ENCODE results near the gene ULK4.
"Not testable (repeated sequence)": the region's sequence is repeated elsewhere in the genome, so short reads cannot be mapped to it uniquely, and the experiment has no call there.

The ULK4 gene

DNA sequence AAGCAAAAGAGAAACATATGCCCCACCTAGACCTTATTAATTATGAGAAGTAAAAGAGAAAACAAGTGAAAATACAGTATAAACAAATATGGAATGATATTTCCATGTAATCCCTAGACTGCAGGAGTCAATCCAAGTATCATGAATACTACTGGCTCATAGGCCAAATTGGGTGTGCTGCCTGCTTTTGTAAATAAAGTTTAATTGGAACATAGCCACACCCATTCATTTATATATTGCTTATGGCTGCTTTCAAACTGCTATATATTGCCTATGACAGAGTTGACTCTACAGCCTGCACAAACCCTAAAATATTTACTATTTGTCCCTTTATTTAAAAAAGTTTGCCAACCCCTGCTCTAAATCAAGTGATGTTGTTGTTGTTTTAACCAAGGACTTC is 5.3 kb downstream of the ULK4 start:
- no peak for DNase-seq

DNA sequence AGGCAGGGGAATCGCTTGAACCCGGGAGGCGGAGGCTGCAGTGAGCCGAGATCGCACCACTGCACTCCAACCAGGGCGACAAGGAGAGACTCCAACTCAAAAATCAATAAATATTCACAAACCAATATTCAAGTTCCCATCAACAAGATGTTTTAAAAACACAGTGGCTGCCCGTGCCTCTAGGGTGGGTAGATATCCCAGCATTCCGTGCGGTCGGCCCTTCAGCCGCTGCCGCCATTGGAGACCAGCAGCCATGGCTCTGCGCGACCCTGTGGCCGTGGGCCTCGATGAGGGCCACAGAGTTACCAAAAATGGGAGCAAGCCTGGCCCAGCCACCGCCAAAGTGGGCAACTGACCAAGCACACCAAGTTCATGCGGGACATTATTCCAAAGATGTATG is 6.7 kb downstream of the ULK4 start:
- no peak for DNase-seq

DNA sequence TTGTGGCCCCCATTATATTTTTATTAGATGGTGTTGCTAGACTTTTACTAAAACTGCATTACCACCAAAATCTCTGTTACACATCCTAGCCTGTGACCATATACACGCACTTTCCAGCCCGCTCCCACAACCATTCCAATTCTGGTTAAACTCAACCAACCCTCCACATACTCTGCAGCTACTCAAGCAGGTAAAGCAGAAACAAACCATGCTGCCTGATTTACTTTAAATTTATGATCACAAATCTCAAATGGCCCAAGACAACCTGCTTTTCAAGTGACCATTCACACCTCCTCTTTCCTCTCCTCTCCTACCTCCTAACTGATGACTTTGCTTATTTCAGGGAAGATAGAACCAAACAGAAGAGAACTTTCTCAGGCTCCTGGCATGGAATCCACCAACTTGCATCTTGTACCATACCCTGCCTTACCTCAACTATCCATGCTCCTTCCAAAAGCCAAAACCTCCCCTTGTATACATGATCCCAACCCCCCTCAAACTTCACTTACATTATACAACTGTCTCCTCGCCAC is 18.5 kb downstream of the ULK4 start:
- no peak for DNase-seq

DNA sequence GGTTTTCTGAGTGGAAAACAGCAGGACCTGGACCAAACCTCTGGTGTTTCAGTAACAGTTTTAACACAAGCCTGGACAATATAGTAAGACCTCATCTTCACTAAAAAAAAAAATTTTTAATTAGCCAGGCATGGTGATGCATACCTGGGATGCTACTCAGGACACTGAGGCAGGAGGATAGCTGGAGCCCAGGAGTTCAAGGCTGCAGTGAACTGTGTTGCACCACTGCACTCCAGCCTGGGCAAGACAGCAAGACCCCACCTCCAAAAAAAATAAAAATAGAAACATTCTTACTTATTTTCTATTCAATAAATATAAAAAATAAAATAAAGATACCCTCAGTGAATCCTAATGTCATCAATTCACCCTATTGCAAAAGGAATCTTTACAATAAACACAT is 21.5 kb downstream of the ULK4 start:
- DNase-seq, result no peak

DNA sequence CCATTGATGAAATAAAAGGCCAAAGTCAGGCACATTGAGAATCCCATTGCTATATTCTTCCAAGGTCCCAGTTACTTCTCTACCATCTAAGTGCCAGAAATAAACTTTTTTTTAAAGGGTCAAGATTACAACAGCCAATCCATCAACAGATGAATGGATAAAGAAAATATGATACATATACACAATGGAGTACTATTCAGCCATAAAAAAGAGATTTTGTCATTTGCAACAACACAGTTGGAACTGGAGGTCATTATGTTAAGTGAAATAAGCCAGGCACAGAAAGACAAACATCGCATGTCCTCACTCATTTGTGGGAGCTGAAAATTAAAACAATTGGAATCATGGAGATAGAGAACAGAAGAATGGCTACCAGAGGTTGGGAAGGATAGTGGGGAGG is 25.5 kb downstream of the ULK4 start:
- no peak for DNase-seq

DNA sequence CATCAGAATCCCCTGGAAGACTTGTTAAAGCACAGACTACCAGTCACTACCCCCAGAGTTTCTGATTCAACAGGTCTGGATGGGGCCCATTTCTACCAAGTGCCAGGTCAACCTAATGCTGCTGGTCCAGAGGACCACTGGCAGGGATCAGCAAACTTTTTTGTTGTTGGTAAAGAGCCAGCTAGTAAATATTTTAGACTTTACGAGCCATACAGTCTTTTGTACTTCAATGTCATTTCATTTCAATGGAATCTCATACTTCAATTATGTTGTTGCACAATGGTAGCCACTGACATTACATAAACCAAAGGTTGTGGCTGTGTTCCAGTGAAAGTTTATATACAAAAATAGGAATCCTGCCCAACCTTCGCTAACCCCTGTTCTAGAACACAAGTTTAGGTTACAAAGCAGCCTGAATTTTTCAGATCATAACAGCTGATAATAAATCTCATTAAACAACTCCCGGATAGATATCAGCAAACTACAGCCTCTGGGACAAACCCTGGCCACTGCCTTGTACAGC is 28.7 kb downstream of the ULK4 start:
- no peak for DNase-seq

DNA sequence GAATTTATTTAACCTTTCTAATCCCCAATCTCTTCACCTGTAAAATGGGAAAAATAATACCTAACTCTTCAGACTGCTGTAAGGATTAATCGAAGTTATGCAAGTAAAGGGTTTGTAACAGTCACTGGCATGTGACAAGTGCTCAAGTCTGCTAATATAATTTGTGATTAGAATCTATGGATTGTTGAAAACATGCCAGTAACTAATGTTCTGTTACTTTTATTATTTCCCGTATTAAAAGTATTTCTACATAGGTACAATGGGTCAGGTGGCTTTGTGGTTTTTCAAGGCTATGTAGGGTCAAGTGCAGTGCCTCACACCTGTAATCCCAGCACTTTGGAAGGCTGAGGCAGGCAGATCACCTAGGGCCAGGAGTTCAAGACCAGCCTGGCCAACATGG is 29.4 kb downstream of the ULK4 start:
- DNase-seq, result no peak

DNA sequence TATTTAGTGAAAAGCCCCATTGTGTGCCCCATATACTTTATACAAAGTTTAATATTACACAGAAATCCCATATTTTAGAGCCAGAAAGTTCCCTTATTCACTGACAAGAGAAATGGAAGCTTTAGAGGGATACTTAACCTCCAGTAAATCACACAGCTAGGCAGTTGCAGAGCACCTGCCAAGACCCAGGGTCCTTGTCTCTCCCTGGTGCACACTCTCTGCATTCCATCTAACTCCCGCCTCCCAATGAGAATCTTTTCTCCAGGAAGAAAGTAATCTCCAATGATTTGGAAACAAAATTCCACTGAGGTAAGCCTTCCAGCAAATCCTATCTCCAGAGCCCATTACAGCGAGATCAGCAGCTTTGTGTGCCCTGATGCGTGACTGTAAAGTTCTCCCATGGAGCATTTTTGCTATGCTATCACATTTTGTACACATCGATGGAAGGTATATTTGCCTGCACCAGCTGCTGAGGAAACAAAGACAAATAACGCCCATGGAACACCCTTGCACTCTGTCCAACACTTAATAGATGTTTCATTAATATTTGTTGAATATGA is 41.4 kb downstream of the ULK4 start:
- no peak for DNase-seq

DNA sequence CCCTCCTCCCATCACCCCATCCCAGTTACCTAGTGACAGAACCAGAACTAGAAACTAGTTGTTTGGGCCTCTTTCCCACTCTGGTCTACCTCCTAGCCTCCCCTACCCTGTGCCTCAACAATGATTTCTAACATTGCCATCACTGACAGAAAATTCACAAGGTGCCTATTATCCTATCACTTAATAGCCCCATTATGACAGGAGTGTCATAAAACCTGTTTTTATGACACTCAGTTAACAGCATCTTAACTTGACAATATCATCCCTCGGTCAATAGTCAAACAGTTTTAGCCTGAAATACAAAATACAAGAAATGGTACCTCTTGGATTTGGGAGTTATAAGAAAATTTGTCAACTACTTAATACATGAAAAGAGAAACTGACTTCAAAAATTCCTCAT is 46.5 kb downstream of the ULK4 start:
- no peak for DNase-seq

DNA sequence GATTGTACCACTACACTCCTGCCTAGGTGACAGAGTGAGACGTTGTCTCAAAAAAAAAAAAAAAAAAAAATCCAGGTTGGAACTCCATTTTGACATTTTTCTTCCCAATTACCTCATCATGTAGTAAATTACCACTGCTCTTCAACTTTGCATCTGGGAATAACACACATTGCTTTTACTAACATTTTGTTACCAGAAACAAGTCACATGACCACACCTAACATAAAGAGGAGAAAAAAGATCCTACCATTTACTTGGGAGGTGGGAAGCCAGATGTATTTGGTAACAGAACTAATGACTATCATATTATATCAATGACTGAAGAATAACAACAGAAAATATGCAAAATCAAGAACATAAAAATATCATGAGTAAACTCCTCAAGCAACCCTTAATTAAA is 49.6 kb downstream of the ULK4 start:
- no peak for DNase-seq

DNA sequence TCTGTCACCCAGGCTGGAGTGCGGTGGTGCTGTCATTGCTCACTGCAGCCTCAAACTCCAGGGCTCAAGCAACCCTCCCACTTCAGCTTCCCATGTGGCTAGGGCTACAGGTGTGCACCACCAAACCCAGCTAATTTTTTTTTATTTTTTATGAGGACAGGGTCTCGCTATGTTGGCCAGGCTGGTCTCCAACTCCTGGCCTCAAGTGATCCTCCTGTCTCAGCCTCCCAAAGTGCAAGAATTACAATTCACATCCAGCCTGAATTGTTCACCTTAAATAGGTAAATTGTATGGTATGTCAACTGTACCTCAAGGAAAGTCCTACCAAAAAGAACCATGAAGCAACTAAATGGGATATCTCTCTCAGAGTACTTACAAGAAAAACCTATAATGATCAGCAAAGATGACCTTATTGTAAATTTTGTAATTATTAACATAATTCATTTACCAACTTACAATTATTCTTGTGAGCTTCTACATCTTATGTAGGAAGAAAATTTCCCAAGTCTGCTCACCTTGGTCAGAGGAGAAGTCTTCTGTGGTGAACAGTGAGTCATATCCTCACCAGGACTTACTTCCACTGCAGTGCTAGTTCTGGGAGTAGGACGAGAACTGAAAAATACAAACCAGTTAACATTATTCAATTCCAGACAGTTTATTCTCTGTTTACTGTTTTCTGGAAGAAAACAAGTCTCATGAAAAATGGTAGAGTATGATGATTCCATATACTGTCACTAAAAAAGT is 54.4 kb downstream of the ULK4 start:
- no peak for DNase-seq

DNA sequence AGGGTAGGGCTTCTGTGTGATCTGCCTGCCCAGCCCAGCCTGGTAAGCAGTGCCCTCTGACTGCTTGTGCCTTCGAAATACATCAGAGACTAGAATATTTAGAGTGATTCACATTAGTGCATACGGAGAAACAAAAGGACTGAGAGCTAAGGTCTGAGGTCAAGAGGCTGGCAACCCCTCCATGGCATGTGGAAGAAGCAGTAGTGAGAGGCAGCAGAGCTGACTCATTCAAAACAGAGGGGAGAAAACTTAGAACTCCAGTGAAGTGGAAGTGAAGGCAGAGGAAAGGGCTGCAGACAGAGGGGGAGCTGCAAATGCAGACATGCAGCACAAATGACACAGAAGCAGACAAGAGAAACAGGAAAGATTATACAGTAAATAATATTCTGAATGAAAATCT is 61.6 kb downstream of the ULK4 start:
- DNase-seq, result no peak

DNA sequence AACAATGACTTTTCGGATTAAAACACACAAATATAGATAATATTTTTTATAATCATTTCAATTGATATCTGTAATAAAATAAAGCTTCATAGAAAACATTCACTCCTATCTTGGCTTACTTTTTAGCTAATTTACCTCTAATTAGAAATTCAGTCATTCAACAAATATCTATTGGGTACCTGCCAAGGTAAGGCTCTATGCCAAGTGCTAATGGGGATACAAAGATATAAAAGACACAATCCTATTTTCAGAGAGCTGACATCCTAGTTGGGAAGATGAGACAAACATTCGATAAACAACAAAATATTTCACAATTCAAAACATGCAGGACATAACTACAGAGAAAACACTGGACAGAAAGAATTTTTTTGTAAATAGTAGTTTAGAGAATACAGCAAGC is 63.3 kb downstream of the ULK4 start:
- DNase-seq, result no peak

DNA sequence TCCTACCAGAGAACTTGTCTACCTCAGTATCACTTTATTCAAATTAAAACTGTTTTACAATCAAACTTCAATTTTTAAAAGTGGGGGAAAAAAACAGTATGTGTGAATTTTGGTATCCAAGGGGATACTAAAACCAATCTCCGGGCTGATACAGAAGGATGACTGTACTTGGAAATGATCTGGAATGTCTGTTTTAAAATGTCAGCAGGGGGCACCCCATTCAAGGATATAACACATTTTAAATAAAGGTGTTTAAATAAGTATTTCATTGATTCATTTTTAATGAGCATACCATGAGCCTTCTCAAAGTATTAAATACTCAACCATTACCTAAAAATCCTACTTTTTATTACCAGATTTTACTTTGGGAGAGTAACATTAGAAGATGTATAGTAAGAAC is 67.9 kb downstream of the ULK4 start:
- DNase-seq, result peak in 1 of 2 donors; percentile 7

DNA sequence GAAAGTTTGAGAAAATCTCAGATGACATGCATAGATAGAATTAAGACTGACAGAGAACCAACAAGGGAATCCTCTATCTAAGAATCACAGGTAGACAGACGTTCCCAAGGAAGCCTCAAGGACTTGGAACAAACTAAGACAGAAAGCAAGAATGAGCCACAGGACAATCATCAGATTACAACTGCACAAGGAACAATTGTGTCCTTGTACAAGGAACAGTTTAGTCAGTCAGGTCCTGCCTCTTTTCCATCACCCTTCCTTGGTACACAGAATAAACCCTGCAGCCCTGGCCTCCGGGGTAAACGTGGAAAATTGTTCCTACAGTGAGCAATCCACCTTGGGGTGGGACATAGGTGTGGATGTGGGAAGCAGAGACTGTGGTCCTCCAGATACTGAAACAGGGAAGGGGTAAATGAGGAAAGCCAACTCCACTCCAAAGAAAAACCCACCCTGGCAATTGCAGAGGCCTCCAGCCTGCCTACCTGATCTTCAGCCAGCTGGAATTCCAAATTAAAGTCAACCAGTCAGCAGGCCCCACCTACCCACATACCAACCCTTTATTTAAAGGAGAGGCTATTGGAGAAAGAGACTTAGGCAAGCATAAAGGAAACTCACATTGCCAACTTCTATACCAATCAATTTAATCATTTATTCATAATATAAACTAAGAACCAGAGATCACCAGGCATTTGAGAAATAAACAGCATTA is 73.4 kb downstream of the ULK4 start:
- no peak for DNase-seq

DNA sequence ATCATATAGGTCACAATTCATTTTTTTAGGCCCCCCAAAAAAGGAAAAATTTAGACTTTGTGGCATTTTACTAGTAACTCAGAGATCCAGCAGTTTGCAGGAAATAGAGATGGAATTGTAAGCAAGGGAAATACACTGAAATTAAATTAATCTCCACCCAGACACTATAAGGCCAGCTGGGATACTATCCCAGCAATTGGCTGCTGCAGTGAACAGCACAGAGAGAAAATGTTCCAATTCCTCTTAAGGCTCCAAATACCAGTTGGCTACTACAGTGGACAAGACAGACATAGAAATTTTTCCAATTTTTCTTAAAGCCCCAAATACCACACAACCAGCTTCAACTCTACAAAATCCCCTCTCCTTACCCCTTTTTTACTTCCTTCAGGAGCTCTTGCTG is 78.9 kb downstream of the ULK4 start:
- DNase-seq, result no peak

DNA sequence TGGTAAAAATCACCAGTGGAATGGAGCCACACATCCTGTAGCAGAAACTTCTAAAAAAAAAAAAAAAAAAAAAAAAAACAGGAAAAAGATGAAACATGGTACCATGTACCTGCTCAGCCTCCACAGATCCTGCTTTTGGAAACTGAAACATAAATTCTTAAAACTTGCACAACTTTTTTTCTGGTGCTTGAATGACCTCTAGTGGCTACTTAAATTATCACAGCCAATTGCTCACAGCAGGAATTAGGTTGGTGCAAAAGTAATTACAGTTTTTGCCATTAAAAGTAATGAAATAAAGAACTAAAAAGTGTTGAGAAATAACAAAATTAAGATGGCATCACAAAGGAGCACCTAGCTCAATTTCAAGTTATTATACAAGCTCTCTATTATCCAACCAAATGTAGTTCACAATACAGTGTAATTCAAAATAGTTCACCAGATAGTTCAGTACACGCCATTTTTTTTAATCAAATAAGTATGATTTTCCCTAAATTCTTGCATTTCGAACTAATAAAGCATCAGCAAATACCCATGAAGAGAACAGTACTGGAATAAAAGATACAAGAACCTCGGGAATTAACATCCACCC is 80.6 kb downstream of the ULK4 start:
- peak in 1 of 2 donors; percentile 18 for DNase-seq

DNA sequence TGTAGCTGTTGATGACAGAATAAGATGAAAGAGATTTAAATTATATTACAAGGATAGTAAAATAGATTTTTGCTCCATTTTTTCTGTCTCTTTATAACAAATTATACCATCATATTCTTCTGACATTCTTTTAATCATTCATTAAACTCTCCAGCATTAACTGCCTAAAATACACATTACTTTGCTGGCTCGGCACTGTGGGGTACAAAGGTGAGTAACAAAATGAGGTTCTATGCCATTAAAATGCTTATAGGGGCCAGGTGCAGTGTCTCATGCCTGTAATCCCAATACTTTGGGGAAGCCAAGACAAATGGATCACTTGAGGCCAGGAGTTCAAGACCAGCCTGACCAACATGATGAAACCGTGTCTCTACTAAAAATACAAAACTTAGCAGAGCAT is 81.5 kb downstream of the ULK4 start:
- DNase-seq, result no peak

DNA sequence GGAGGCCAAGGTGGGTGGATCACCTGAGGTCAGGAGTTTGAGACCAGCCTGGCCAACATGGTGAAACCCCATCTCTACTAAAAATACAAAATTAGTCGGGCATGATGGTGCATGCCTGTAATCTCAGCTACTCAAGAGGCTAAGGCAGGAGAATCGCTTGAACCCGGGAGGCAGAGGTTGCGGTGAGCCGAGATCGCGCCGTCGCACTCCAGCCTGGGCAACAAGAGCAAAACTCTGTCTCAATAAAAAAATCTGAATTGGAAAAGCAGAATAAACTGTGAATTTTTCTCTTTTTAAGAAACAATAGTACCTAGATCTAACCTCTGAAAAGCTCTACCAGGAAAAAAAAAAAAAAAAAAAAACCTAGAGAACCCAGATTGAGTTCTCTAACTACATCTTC is 84.2 kb downstream of the ULK4 start:
- DNase-seq, result not testable (repeated sequence)

DNA sequence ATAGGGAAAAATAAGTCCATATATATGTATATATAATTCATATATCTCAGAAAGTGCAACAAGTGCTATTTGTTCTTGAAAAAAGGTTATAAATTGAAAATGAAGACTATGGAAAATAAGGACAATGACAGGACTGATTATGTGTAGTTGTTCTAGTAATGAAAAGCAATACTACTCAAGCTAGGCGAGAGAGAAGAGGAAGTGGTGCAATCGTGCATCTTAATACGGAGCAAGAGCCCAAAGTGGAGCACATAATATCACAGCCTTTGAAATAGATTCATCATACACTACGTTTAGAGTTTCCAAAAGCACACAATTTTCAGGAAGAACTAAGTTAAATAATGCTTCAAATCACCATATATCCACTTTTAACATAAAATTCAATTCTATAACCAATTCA is 87.9 kb downstream of the ULK4 start:
- DNase-seq, result no peak

DNA sequence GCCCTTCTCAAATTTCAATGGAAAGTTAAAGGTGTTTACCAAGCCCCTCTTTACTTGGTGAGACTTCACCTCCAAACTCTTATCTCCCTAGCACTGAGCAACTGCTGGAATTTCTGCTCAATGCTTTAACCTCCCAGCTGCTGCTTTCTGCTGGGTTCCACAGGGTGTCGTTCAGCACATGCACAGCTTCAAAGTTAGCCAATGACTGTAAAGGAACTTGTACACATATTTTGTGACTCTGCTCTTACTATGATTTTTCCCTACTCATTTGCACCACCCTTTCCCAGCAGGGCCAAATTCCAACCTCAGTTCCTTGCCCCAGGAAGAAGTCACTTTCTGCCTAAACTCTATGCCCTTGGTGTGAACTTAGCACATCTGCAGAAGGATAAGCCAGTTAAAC is 89.7 kb downstream of the ULK4 start:
- DNase-seq, result no peak

DNA sequence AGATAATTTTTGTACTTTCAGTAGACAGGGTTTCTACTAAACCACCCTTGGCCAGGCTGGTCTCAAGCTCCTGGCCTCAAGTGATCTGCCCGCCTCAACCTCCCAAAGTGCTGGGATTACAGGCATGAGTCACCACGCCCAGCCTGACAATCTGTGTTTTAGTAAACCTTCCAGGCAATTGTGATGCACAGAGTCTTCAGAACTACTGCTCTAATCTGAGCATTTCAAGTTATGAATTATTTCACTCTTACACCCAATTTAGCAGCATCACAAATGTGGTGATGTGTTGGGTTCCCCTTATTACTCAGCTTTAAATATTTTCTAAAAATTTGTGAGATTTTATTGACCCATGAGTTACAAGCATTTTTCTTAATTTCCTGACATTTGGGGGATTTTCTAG is 94.4 kb downstream of the ULK4 start:
- no peak for DNase-seq

DNA sequence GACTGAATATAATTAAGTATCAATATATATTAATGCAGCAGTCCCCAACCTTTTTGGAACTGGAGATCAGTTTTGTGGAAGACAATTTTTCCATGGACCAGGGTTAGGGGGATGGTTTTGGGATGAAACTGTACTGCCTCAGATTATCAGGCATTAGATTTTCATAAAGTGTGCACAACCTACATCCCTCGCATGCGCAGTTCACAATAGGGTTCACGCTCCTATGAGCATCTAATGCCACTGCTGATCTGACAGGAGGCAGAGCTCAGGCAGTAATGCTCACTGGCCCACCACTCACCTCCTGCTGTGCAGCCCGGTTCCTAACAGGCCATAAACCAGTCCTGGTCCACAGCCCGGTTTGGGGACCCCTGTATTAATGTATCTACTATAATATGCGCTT is 95.6 kb downstream of the ULK4 start:
- no peak for DNase-seq

DNA sequence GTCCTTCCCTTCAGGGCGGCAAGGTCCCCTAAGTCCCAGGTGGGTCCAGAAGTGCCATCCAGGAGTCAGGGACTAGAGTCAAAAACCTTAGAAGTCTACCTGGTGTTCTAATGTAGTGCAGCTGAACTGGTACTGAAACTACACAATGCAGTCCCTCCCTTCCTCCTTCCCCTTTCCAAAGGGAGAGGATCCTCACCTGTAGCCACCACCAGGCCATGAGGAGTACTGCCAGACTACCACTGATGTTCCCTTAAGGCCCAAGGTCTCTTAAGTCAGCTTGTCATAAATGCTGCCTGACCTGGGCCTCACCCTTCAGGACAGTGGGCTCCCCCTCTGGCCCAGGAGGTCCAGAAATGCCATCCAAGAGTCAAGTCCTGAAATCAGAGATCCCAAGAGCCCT is 98.9 kb downstream of the ULK4 start:
- DNase-seq, result no peak
